Liver (tissue), 9 donors: ENCODE results near the gene TACR2. TPM values are rescaled to one million over a fixed set of nuclear protein-coding genes. Genes with fewer than 3 reads are reported as not detected.

Experiments
- DNase-seq: peaks from one replicate; pipeline ENCODE4 v3.0.0-alpha.2; 2017; ENCODE audit warnings: low spot score
- H3K27ac ChIP-seq, 2 donors: one replicate each; pipeline ENCODE4 v1.7.0; 2013; ENCODE audit warnings: inconsistent platforms in 2 of 2, low read length in 2 of 2, control low read depth in 1 of 2, low read depth in 1 of 2, mild to moderate bottlenecking in 1 of 2
- H3K27me3 ChIP-seq, 4 donors: one replicate each; pipeline versions ENCODE4 v1.6.1 to v1.7.0; 2013; ENCODE audit warnings: low read length in 3 of 4, inconsistent platforms in 1 of 4, mild to moderate bottlenecking in 1 of 4, moderate library complexity in 1 of 4; ENCODE audit not compliant: control insufficient read depth in 4 of 4, insufficient read depth in 4 of 4
- H3K36me3 ChIP-seq, 4 donors: one replicate each; pipeline versions ENCODE4 v1.6.1 to v1.7.0; 2013; ENCODE audit warnings: low read length in 3 of 4, mild to moderate bottlenecking in 3 of 4, low read depth in 1 of 4, moderate library complexity in 1 of 4; ENCODE audit not compliant: control insufficient read depth in 4 of 4, insufficient read depth in 3 of 4
- H3K4me1 ChIP-seq, 4 donors: one replicate each; pipeline versions ENCODE4 v1.6.1 to v1.7.0; 2013; ENCODE audit warnings: low read length in 3 of 4, mild to moderate bottlenecking in 3 of 4, moderate library complexity in 1 of 4; ENCODE audit not compliant: control insufficient read depth in 4 of 4, insufficient read depth in 4 of 4
- H3K4me3 ChIP-seq, 3 donors: one replicate each; pipeline versions ENCODE4 v1.6.1 to v1.7.0; 2013; ENCODE audit warnings: low read length in 3 of 3, control low read depth in 1 of 3, low read depth in 1 of 3, mild to moderate bottlenecking in 1 of 3
- H3K9ac ChIP-seq, 2 donors: one replicate each; pipeline ENCODE4 v1.7.0; 2013; ENCODE audit warnings: low read length in 2 of 2, mild to moderate bottlenecking in 2 of 2, moderate library complexity in 2 of 2, control low read depth in 1 of 2, low read depth in 1 of 2
- H3K9me3 ChIP-seq, 4 donors: one replicate each; pipeline versions ENCODE4 v1.6.1 to v1.7.0; 2013; ENCODE audit warnings: low read length in 3 of 4; ENCODE audit not compliant: control insufficient read depth in 4 of 4
- ATF3 ChIP-seq: IDR thresholded peaks from 2 replicates; pipeline ENCODE4 v1.6.1; 2016; ENCODE audit warnings: antibody characterized with exemption
- CTCF ChIP-seq: fragments of 150-350 bp; IDR thresholded peaks from 2 replicates; pipeline ENCODE4 v1.5.1; 2017; ENCODE audit warnings: improper control_type of control experiment, low read depth, low read length; ENCODE audit not compliant: missing input control
- EGR1 ChIP-seq, 2 donors: IDR thresholded peaks; 2 replicates each; pipeline ENCODE4 v1.6.1; 2016 to 2018; ENCODE audit warnings: antibody characterized with exemption in 2 of 2, low read depth in 2 of 2
- FOXA1 ChIP-seq: IDR thresholded peaks from 2 replicates; pipeline ENCODE4 v1.6.1; 2016; ENCODE audit warnings: antibody characterized with exemption
- GABPA ChIP-seq, 2 donors: IDR thresholded peaks in 1 of 2; conservative IDR thresholded peaks in 1 of 2; 2 replicates each; pipeline ENCODE4 v1.6.1; 2016; ENCODE audit warnings: antibody characterized with exemption in 2 of 2, mild to moderate bottlenecking in 1 of 2, moderate library complexity in 1 of 2
- HNF4A ChIP-seq, 2 donors: conservative IDR thresholded peaks; 2 replicates each; pipeline ENCODE4 v1.6.1; 2016; ENCODE audit warnings: antibody characterized with exemption in 2 of 2, mild to moderate bottlenecking in 2 of 2
- HNF4G ChIP-seq: IDR thresholded peaks from 2 replicates; pipeline ENCODE4 v1.6.1; 2016; ENCODE audit warnings: antibody characterized with exemption
- JUND ChIP-seq, 2 donors: IDR thresholded peaks; 2 replicates each; pipeline ENCODE4 v1.6.1; 2016; ENCODE audit warnings: antibody characterized with exemption in 2 of 2
- NR2F2 ChIP-seq: IDR thresholded peaks from 2 replicates; pipeline ENCODE4 v1.6.1; 2016; ENCODE audit warnings: antibody characterized with exemption
- RAD21 ChIP-seq, 2 donors: IDR thresholded peaks; 2 replicates each; pipeline ENCODE4 v1.6.1; 2016; ENCODE audit warnings: antibody characterized with exemption in 2 of 2, mild to moderate bottlenecking in 2 of 2
- RXRA ChIP-seq, 2 donors: IDR thresholded peaks; 2 replicates each; pipeline ENCODE4 v1.6.1; 2017 to 2018; ENCODE audit warnings: antibody characterized with exemption in 2 of 2, mild to moderate bottlenecking in 1 of 2
- SP1 ChIP-seq: IDR thresholded peaks from 2 replicates; pipeline ENCODE4 v1.6.1; 2018; ENCODE audit warnings: antibody characterized with exemption, mild to moderate bottlenecking
- TAF1 ChIP-seq: conservative IDR thresholded peaks from 2 replicates; pipeline ENCODE4 v1.6.1; 2016; ENCODE audit warnings: antibody characterized with exemption, mild to moderate bottlenecking
- YY1 ChIP-seq: IDR thresholded peaks from 2 replicates; pipeline ENCODE4 v1.6.1; 2016; ENCODE audit warnings: antibody characterized with exemption, mild to moderate bottlenecking
- ZBTB33 ChIP-seq: IDR thresholded peaks from 2 replicates; pipeline ENCODE4 v1.6.1; 2016; ENCODE audit warnings: antibody characterized with exemption
- WGBS: extraction: QIAGEN DNeasy Blood & Tissue Kit; methylation state at CpG from one replicate; pipeline ENCODE4 v1.1.7; 2013; 5-methylcytosine and 5-hydroxymethylcytosine counted together
- polyA plus RNA-seq, 2 donors: library from polyadenylated mRNA; stranded (reverse) in 1 of 2; unstranded in 1 of 2; fragments of 200-250 nt in 1 of 2; fragments of >200 nt in 1 of 2; fragmentation: Nextera tagmentation in 1 of 2; extraction: Ambion mirVana in 1 of 2; gene quantifications; one replicate each; pipeline versions ENCODE4 v1.2.1 to v1.2.3, GENCODE V29; 2013 to 2015
- total RNA-seq, 2 donors: library from RNA; depleted of rRNA; stranded (reverse); fragments of >200 nt; gene quantifications; one replicate each; pipeline ENCODE4 v1.2.3, GENCODE V29; 2014
- TF ChIP-seq, protein P1 (sequence below): IDR thresholded peaks from 2 replicates; pipeline ENCODE4 v1.6.1; 2016; ENCODE audit warnings: antibody characterized with exemption
- donor health status: healthy.
- donor health status: healthy.
- donor health status: healthy.
- donor health status: healthy.
- donor health status: healthy.

The TACR2 gene
- total and polyA plus RNA-seq, 4 donors: 0.08 to 0.18 (median 0.12) TPM; not detected in 1

DNA sequence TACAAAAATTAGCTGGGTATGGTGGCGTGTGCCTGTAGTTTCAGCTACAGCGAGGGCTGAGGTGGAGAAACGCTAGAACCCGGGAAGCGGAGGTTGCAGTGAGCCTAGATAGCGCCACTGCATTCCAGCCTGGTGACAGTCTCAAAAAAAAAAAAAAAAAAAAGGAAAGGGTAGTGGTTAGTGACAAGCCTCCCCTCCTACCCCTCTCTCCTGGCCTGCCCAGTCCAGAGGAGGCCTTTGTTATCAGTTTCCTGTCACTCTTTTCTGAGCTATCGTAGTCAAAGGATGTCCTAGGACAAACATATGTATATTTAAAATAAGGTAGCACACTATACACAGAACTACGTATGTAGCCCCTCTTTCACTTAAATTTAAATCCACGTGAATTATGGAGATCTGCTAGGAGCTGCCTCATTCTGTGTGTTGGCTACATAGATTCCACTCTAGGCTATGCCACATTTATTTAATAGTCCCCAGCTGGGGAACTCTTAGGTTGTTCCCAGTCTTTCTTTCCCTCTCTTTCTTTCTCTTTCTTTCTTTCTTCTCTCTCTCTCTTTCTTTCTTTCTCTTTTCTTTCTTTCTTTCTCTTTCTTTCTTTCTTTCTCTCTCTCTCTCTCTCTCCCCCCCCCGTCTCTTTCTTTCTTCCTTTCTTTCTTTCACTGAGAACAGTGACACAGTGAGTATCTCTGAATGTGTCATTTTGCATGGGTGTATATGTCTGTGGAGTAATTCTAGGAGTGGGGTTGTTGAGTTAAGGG is 38.5 kb upstream of the TACR2 start (continued):
- no peak for TF ChIP-seq RXRA (IDR thresholded peaks at IDR 0.05)
- TF ChIP-seq EGR1 (IDR thresholded peaks at IDR 0.05; ENCODE audit: low read depth in 2 of 2): no peak
- no peak for TF ChIP-seq NR2F2
- TF ChIP-seq ZBTB33: no peak
- TF ChIP-seq HNF4G: no peak
- TF ChIP-seq TAF1: no peak
- no peak for TF ChIP-seq RAD21 (IDR thresholded peaks at IDR 0.05)
- no peak for TF ChIP-seq JUND (IDR thresholded peaks at IDR 0.05)
- TF ChIP-seq HNF4A (conservative IDR thresholded peaks at IDR 0.05): no peak
- no peak for TF ChIP-seq SP1

DNA sequence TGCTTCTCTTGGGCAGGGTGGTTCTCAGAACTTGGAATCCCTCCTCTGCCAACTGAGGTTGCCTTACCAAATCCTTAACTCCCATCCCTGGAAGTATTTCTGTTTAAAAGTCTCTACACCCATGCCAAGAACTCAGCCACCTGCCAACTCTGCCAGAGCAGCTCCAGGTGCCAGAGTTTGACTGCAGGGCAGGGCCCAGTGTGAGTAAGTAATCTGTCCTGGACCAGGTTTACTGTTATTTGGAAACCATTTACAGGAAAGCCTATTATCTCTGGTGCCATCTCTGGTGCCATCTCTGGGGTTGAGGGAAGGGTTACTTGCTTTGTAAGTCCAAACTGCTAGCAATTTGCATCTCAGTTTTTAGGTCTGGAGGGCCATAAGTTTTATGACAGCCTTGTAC is 37.1 kb upstream of the TACR2 start:
- H3K4me3 ChIP-seq: no peak overlapping the region
- no peaks in the 10 kb centered on the region for H3K9me3 ChIP-seq
- DNase-seq: no peak
- TF ChIP-seq HNF4A (conservative IDR thresholded peaks at IDR 0.05) (no peak), GABPA (IDR thresholded peaks at IDR 0.05 in 1 of 2, conservative IDR thresholded peaks at IDR 0.05 in 1 of 2) (no peak), SP1 (no peak), FOXA1 (no peak), YY1 (no peak), CTCF (no peak), ATF3 (no peak), HNF4G (no peak)
- H3K9ac ChIP-seq: no peak overlapping the region
- H3K36me3 ChIP-seq: no peaks in the 10 kb centered on the region
- H3K27me3 ChIP-seq: no peaks in the 10 kb centered on the region
- peaks cover 0 to 11% (median 7%) of the 10 kb centered on the region in 4 donors for H3K4me1 ChIP-seq
- no peak overlapping the region for H3K27ac ChIP-seq

GRCh38 chr10:69452676-69453415 is 36.1 kb upstream of the TACR2 start:
- Histone ChIP-seq H3K36me3 (no peaks in the 10 kb centered on the region), H3K4me1 (peaks cover 0 to 11% (median 7%) of the 10 kb centered on the region in 4 donors), H3K27me3 (no peaks in the 10 kb centered on the region), H3K4me3 (no peak overlapping the region), H3K9ac (no peak overlapping the region), H3K9me3 (no peaks in the 10 kb centered on the region), H3K27ac (no peak overlapping the region)
- no peak for DNase-seq
- 82% methylated on average over 6 of the region's 6 CpGs for WGBS
- TF ChIP-seq, protein P1, sequence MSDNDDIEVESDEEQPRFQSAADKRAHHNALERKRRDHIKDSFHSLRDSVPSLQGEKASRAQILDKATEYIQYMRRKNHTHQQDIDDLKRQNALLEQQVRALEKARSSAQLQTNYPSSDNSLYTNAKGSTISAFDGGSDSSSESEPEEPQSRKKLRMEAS: no peak
- TF ChIP-seq RAD21 (IDR thresholded peaks at IDR 0.05) (no peak), NR2F2 (no peak), FOXA1 (no peak), RXRA (IDR thresholded peaks at IDR 0.05) (no peak), GABPA (IDR thresholded peaks at IDR 0.05 in 1 of 2, conservative IDR thresholded peaks at IDR 0.05 in 1 of 2) (no peak), EGR1 (IDR thresholded peaks at IDR 0.05; ENCODE audit: low read depth in 2 of 2) (no peak), JUND (IDR thresholded peaks at IDR 0.05) (no peak)
